ENCODE measurements around the gene NUP188. TPM values are rescaled to one million over a fixed set of nuclear protein-coding genes. Genes with fewer than 3 reads are reported as not detected.
"Not testable (repeated sequence)": the region's sequence is repeated elsewhere in the genome, so short reads cannot be mapped to it uniquely, and the experiment has no call there.

Gene NUP188
- total RNA-seq, 2 donors from 2014 or later: 34.6 to 88.6 TPM

DNA sequence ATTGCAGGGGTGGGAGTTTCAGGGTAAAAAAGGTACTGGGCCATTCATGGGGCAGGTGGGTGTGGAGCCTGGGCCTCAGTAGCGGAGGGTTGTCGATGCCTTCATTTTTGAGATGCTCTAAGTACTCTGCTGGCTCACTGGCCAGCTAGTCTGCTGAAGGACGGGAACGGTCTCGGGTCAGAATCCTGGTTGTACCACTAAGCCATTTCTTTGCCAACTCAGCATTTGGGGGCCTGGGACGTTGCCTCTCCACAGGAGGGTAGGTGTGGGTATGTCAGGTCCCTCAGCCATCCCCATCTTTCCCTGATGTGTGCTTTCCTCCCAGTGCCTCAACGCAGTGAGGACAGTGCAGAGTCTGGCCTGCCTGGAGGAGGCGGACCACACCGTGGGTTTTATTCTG is 55.5 kb downstream of the NUP188 start:
- Histone ChIP-seq H3K27me3 (replicated peaks; ENCODE audit: insufficient read depth) (no peaks in the 10 kb centered on the region), H3K9me3 (no peaks in the 10 kb centered on the region), H3K27ac (no peak overlapping the region), H3K36me3 (peaks cover 4 to 25% of the 10 kb centered on the region in 2 donors), H3K4me1 (replicated peaks) (no peaks in the 10 kb centered on the region), H3K4me3 (no peak overlapping the region)
- intact Hi-C loops (cut with DNase I): no loop called here
- 91% methylated on average over 9 of the region's 9 CpGs for WGBS
- no peak for DNase-seq (ENCODE audit: low spot score)
- TF ChIP-seq POLR2A (IDR thresholded peaks at IDR 0.05) (no peak), CTCF (IDR thresholded peaks at IDR 0.05) (no peak), POLR2AphosphoS5 (IDR thresholded peaks at IDR 0.05) (no peak)

DNA sequence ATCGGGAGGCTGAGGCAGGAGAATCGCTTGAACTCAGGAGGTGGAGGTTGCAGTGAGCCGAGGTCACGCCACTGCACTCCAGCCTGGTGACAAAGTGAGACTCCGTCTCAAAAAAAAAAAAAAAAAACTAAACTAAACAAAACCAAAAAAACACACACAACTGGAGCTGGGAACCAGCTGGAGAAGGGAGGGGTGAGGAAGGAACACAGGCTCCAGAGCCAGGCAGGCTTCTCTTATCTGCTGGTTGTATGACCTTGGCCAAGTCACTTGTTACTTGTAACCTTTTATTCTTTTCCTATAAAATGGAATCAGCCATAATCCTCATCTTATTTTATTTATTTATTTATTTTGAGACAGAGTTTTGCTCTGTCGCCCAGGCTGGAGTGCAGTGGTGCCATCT is 56.7 kb downstream of the NUP188 start:
- H3K4me1 ChIP-seq (replicated peaks); H3K27me3 ChIP-seq (replicated peaks; ENCODE audit: insufficient read depth); H3K27ac ChIP-seq; intact Hi-C loops (cut with DNase I); H3K9me3 ChIP-seq; H3K4me3 ChIP-seq; DNase-seq (ENCODE audit: low spot score): not testable (repeated sequence)
- peaks cover 4 to 15% of the 10 kb centered on the region in 2 donors for H3K36me3 ChIP-seq
- 92% methylated on average over 6 of the region's 6 CpGs for WGBS

- TF ChIP-seq POLR2AphosphoS5 (IDR thresholded peaks at IDR 0.05): no peak
- no peak for TF ChIP-seq POLR2A (IDR thresholded peaks at IDR 0.05)
- TF ChIP-seq CTCF (IDR thresholded peaks at IDR 0.05): no peak
- H3K27ac ChIP-seq: no peak overlapping the region
- intact Hi-C loops (cut with DNase I): no loop called here
These were observed 58.0 kb downstream of the NUP188 start for GRCh38 chr9:129005336-129005997.

GRCh38 chr9:129006328-129007034 is 59.0 kb downstream of the NUP188 start:
- peak; percentile 66 for DNase-seq (ENCODE audit: low spot score)
- peaks cover 0 to 4% of the 10 kb centered on the region in 2 donors for H3K36me3 ChIP-seq

More at GRCh38 chr9:129005336-129005997, 58.0 kb downstream of the NUP188 start:
- no peaks in the 10 kb centered on the region for H3K9me3 ChIP-seq
- WGBS: 72% methylated on average over 10 of the region's 10 CpGs
- no peaks in the 10 kb centered on the region for H3K4me1 ChIP-seq (replicated peaks)
- peaks cover 0 to 6% of the 10 kb centered on the region in 2 donors for H3K36me3 ChIP-seq
- no peaks in the 10 kb centered on the region for H3K27me3 ChIP-seq (replicated peaks; ENCODE audit: insufficient read depth)
- H3K4me3 ChIP-seq: no peak overlapping the region
- no peak for DNase-seq (ENCODE audit: low spot score)

More at GRCh38 chr9:129006328-129007034, 59.0 kb downstream of the NUP188 start:
- H3K4me1 ChIP-seq (replicated peaks): no peaks in the 10 kb centered on the region
- no peak overlapping the region for H3K4me3 ChIP-seq
- TF ChIP-seq POLR2AphosphoS5 (IDR thresholded peaks at IDR 0.05) (peak; percentile 36), CTCF (IDR thresholded peaks at IDR 0.05) (peak; percentile 34 to 83 (median 68)), POLR2A (IDR thresholded peaks at IDR 0.05) (no peak)
- 56% methylated on average over 21 of the region's 21 CpGs for WGBS
- no peaks in the 10 kb centered on the region for H3K27me3 ChIP-seq (replicated peaks; ENCODE audit: insufficient read depth)
- peak overlapping the region; percentile 13 to 40 for H3K27ac ChIP-seq
- intact Hi-C loops (cut with DNase I): no loop called here
- H3K9me3 ChIP-seq: no peaks in the 10 kb centered on the region
